ENCODE measurements around the gene VSX2. TPM values are rescaled to one million over a fixed set of nuclear protein-coding genes. Genes with fewer than 3 reads are reported as not detected.

Gene VSX2
- total RNA-seq, 4 donors from 2014 or later, result not detected

- Histone ChIP-seq H3K9me3 (no peaks in the 10 kb centered on the region), H3K27ac (no peak overlapping the region), H3K36me3 (no peaks in the 10 kb centered on the region), H3K4me3 (peak overlapping the region; percentile 42 to 48), H3K4me1 (no peaks in the 10 kb centered on the region), H3K27me3 (peaks cover 0 to 4% of the 10 kb centered on the region in 2 donors)
- TF ChIP-seq, protein P1, sequence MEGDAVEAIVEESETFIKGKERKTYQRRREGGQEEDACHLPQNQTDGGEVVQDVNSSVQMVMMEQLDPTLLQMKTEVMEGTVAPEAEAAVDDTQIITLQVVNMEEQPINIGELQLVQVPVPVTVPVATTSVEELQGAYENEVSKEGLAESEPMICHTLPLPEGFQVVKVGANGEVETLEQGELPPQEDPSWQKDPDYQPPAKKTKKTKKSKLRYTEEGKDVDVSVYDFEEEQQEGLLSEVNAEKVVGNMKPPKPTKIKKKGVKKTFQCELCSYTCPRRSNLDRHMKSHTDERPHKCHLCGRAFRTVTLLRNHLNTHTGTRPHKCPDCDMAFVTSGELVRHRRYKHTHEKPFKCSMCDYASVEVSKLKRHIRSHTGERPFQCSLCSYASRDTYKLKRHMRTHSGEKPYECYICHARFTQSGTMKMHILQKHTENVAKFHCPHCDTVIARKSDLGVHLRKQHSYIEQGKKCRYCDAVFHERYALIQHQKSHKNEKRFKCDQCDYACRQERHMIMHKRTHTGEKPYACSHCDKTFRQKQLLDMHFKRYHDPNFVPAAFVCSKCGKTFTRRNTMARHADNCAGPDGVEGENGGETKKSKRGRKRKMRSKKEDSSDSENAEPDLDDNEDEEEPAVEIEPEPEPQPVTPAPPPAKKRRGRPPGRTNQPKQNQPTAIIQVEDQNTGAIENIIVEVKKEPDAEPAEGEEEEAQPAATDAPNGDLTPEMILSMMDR (IDR thresholded peaks at IDR 0.05), result no peak
- no peak for TF ChIP-seq POLR2A (IDR thresholded peaks at IDR 0.05)
- intact Hi-C loops (cut with DNase I; ENCODE audit: low total_unique reads), result no loop called here
- no peak for DNase-seq
Measured at GRCh38 chr14:74257941-74258763, 18.9 kb downstream of the VSX2 start.

- TF ChIP-seq, protein P1 (IDR thresholded peaks at IDR 0.05), result no peak
- no peak for TF ChIP-seq POLR2A (IDR thresholded peaks at IDR 0.05)
- no peak overlapping the region for H3K27ac ChIP-seq
- H3K4me1 ChIP-seq, result no peaks in the 10 kb centered on the region
- peaks cover 0 to 4% of the 10 kb centered on the region in 2 donors for H3K27me3 ChIP-seq
- DNase-seq, result no peak
- no peaks in the 10 kb centered on the region for H3K9me3 ChIP-seq
- no peaks in the 10 kb centered on the region for H3K36me3 ChIP-seq
- no peak overlapping the region for H3K4me3 ChIP-seq
- intact Hi-C loops (cut with DNase I; ENCODE audit: low total_unique reads), result no loop called here
Measured at GRCh38 chr14:74258764-74259035, 19.5 kb downstream of the VSX2 start.

- Histone ChIP-seq H3K27me3 (peaks cover 0 to 4% of the 10 kb centered on the region in 2 donors), H3K27ac (no peak overlapping the region), H3K4me1 (no peaks in the 10 kb centered on the region), H3K9me3 (no peaks in the 10 kb centered on the region), H3K4me3 (no peak overlapping the region), H3K36me3 (no peaks in the 10 kb centered on the region)
- DNase-seq, result no peak
- intact Hi-C loops (cut with DNase I; ENCODE audit: low total_unique reads), result no loop called here
- TF ChIP-seq, protein P1 (IDR thresholded peaks at IDR 0.05), result no peak
- no peak for TF ChIP-seq POLR2A (IDR thresholded peaks at IDR 0.05)
Measured at GRCh38 chr14:74259513-74259912, 20.3 kb downstream of the VSX2 start.

- no peak overlapping the region for H3K4me3 ChIP-seq
- no peaks in the 10 kb centered on the region for H3K36me3 ChIP-seq
- intact Hi-C loops (cut with DNase I; ENCODE audit: low total_unique reads), result no loop called here
- H3K9me3 ChIP-seq, result no peaks in the 10 kb centered on the region
- TF ChIP-seq, protein P1 (IDR thresholded peaks at IDR 0.05), result no peak
- no peak for TF ChIP-seq POLR2A (IDR thresholded peaks at IDR 0.05)
- no peak overlapping the region for H3K27ac ChIP-seq
- no peak for DNase-seq
- peaks cover 0 to 4% of the 10 kb centered on the region in 2 donors for H3K27me3 ChIP-seq
- H3K4me1 ChIP-seq, result no peaks in the 10 kb centered on the region
Measured at GRCh38 chr14:74260525-74261233, 21.4 kb downstream of the VSX2 start.

- no peaks in the 10 kb centered on the region for H3K9me3 ChIP-seq
- peaks cover 0 to 4% of the 10 kb centered on the region in 2 donors for H3K27me3 ChIP-seq
- TF ChIP-seq POLR2A (IDR thresholded peaks at IDR 0.05), result no peak
- TF ChIP-seq, protein P1 (IDR thresholded peaks at IDR 0.05), result no peak
- DNase-seq, result no peak
- intact Hi-C loops (cut with DNase I; ENCODE audit: low total_unique reads), result no loop called here
- H3K36me3 ChIP-seq, result no peaks in the 10 kb centered on the region
- no peak overlapping the region for H3K4me3 ChIP-seq
- H3K4me1 ChIP-seq, result no peaks in the 10 kb centered on the region
- no peak overlapping the region for H3K27ac ChIP-seq
Measured at GRCh38 chr14:74261288-74261687, 22.0 kb downstream of the VSX2 start.
